ENCODE measurements around the gene DCAF15.

DCAF15 gene

GRCh38 chr19:13976446-13976845 is 24.1 kb downstream of the DCAF15 start:
- DNase-seq (ENCODE audit: low read depth in 2 of 2): no peak

DNA sequence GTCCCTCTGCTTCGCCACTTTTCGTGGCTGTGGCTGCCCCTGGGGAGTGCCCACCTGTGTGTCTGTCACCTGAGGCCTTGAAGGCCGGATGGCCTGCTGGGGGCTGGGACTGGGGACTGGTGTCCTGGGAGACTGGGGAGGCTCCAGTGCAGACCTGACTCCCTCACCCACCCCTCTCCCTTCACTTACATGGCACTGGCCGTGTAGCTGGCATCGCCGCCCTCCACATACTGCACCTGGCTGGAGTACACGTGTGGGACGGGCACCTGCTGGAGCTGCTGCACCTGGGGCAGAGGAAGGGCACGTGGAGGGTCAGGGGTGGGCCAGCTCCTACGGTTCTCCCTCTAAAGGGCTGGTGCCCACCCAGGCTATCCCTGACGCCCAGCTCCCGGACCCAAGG is 25.5 kb downstream of the DCAF15 start:
- no peak for DNase-seq (ENCODE audit: low read depth in 2 of 2)

- DNase-seq (ENCODE audit: low read depth in 2 of 2): peak in 1 of 2 donors; percentile 39
These were observed 26.3 kb downstream of the DCAF15 start for GRCh38 chr19:13978351-13979243.

GRCh38 chr19:13979244-13979615 is 26.9 kb downstream of the DCAF15 start:
- no peak for DNase-seq (ENCODE audit: low read depth in 2 of 2)

DNA sequence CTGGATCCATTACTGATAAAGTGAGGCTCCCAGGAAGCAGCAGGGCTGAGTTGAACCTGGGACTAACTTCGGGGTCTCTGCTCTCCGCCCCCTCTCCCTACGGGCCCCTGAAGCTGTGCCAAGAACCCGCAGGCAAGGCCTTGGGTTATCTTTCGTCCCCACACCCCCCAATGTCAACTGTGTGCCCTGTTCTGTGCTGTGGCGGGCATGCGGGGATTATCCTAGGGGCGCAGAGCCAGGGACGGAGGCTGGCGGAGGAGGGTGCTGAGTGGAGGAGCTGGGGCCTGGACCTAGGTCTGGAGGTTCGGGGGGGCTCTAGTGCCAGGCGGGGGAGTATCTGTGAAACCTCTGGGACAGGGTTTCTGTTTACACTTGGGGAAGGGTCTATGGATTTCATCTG is 27.4 kb downstream of the DCAF15 start:
- DNase-seq (ENCODE audit: low read depth in 2 of 2): no peak

DNA sequence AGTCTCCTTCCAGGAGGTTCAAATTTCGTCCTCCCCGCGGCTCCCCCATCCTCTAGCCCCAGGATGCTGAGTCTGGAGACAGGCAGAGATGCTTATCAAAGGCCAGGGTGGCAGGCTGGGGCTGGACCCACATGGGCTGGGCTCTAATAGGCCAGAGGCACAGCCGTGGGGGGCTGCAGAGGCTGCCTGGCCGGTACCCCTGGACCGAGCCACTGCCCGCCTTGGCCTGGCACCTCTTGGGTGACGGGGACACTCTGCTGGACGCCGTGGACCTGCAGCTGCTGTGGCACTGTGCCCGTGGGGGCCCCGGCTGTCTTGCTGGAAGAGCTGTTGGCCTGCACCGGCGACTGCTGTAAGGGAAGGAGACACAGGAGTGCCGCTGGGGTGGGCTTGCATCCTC is 28.0 kb downstream of the DCAF15 start:
- DNase-seq (ENCODE audit: low read depth in 2 of 2): no peak

GRCh38 chr19:13981021-13981420 is 28.7 kb downstream of the DCAF15 start:
- DNase-seq (ENCODE audit: low read depth in 2 of 2): no peak

DNA sequence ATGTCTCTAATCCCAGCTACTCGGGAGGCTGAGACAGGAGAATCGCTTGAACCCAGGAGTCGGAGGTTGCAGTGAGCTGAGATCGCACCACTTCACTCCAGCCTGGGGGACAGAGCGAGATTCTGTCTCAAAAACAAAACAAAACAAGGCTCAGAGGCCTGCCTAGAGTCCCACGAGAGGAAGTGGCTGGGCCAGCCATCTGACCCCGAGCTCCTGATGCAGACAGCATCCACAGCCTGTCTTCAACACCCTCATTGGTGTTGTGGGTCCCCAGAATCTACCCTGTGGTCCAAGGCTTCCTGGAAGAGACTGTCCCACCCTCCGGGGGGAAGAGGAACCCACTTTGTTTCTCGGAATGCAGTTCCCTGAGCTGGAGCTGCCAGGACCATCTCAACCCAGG is 29.2 kb downstream of the DCAF15 start:
- no peak for DNase-seq (ENCODE audit: low read depth in 2 of 2)

GRCh38 chr19:13981988-13982501 is 29.7 kb downstream of the DCAF15 start:
- no peak for DNase-seq (ENCODE audit: low read depth in 2 of 2)

- DNase-seq (ENCODE audit: low read depth in 2 of 2): no peak
These were observed 30.5 kb downstream of the DCAF15 start for GRCh38 chr19:13982773-13983172.

GRCh38 chr19:13983213-13983889 is 31.0 kb downstream of the DCAF15 start:
- no peak for DNase-seq (ENCODE audit: low read depth in 2 of 2)

DNA sequence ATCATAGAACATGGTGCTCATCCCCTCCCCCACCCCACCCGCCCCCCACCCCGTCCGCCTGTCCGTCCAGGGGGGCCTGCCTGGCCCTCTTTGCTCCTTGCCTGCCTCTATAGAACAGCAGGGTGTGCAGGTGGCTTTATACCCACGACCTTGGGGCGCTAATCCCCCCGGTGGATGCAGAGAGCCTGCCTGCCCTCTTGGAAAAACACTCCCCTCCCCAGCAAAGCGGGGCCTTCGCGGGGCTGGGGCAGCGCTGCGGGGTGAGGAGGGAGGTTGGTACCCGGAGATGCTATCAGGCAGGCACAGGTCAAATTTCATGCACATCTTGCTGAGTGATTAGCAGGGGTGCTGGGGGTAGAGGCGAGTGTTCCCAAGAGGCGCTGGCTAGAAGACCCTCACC is 31.9 kb downstream of the DCAF15 start:
- DNase-seq (ENCODE audit: low read depth in 2 of 2): no peak

DNA sequence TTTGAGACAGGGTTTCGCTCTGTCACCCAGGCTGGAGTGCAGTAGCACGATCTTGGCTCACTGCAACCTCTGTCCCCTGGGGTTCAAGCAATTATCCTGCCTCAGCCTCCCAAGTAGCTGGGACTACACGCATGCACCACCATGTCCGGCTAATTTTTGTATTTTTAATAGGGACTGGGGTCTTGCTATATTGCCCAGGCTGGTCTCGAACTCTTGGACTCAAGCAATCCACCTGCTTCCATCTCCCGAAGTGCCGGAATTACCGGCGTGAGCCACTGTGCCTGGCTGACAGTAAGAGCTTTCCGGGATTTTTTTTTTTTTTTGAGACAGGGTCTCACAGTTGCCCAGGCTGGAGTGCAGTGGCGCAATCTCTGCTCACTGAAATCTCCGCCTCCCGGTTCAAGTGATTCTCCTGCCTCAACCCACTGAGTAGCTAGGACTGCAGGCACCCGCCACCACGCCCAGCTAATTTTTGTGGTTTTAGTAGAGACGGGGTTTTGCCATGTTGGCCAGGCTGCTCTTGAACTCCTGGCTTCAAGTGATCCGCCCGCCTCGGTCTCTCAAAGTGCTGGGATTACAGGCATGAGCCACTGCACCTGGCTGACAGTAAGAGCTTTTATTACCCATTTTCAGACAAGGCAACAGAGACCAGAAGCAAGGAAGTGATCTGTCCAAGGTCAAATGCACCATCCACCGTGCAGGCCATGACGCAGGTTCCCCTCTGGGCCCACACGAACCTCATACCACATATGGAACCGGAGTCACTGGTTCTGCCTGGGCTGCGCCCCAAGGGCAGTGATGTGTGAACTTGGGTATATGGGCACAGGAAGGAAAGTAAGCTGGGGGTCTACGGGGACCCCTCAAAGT is 32.8 kb downstream of the DCAF15 start:
- no peak for DNase-seq (ENCODE audit: low read depth in 2 of 2)

GRCh38 chr19:13985771-13986347 is 33.5 kb downstream of the DCAF15 start:
- DNase-seq (ENCODE audit: low read depth in 2 of 2): no peak

DNA sequence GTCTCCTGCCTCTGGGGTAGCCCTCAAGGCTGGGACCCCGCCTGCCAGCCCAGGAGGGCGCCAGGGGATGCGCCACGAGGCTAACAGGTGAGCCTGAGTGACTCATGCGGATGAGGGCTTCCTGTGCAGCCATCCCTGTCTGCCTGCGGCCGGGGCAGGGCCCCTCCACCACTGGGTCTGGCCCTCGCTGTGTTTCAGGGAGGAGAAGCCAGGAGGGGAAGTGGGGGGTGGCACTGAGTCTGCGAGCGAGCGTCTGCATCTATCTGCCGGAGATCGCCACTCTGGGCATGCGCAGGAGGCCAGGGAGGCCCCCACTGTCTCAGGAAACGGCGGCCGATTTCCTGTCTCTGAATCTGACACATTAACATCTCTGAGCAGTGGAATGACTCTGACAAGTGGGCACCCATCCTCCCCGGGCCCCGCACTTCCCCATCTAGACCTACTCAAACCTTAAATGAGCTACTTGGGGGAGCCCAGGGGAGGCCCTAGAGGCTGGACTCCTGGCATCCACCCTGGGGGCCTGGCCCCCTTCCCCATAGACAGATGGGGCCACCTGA is 34.1 kb downstream of the DCAF15 start:
- peak; percentile 97 to 99 for DNase-seq (ENCODE audit: low read depth in 2 of 2)

DNA sequence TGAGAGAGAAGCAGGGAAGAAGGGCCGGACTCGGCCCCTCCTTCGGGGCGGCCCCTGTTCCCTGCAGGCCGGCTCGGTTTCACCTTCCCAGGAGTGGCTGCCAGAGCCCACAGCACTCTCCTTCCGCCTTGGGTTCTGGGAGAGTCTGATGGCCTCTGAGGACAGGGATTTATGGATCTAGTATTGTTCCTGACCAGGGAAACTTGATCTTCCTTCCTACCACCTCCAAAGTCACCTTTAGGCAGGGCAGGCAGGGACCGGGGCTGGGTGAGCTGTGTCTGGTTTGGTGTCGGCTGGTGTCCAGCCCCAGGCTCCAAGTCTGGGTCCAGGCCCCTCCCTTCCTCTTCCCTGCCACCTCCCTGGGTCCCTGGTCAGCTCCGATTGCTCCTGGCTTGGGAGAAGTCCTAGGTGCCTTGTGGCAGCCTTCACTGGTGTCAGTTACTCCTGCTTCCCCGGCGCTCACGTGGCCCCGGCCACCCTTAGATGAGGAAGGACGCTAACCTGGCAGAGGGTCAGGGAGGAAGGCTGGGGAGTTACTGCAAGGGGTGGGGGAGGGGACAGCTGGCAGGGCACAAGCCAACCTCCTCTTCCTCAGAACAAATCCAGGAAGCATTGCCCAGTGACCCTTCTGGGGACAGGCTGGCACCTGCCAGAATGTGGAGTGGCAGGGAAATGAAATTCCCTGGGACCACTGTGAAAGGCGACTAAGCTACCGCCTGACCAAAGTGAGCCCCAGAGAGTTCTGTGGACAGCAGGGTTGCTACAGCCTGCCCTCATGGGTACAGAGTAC is 35.0 kb downstream of the DCAF15 start:
- no peak for DNase-seq (ENCODE audit: low read depth in 2 of 2)

- DNase-seq (ENCODE audit: low read depth in 2 of 2): no peak
These were observed 37.2 kb downstream of the DCAF15 start for GRCh38 chr19:13989487-13989886.

- DNase-seq (ENCODE audit: low read depth in 2 of 2): no peak
These were observed 37.8 kb downstream of the DCAF15 start for GRCh38 chr19:13990085-13990484.

- no peak for DNase-seq (ENCODE audit: low read depth in 2 of 2)
These were observed 39.7 kb downstream of the DCAF15 start for GRCh38 chr19:13992025-13992424.

DNA sequence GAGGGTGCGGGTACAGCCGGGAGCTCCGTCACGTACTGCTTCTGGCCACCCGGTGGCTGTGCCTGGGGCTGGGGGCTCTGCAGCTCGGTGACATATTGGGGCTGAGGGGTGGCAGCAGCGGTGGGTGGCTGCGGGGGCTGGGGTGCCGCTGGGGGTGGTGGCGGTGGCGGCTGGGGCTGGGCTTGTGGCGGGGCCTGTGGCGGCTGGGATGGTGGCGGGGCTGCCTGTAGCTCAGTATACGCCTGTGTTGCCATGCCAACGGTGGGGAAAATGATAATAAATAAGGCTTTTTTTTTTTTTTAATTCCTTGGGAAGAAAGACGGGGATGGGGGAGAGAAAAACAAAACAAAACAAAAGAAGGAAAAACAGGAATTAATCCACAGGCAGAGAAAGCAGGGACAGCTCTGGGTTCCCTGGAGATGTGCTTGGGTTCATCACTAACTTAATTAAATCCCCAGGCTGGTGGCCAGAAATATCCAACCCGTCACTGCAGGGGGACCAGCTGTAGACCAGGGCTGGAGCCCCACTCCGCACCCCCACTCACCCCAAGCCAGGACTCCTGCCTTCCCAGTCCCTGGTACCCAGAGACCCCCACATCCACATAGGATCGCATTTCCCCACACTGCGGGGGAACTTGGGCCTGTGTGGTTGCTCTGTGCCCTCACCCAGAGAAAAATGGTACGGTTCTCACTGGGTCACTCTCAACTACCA is 41.4 kb downstream of the DCAF15 start:
- no peak for DNase-seq (ENCODE audit: low read depth in 2 of 2)
